ENCODE data around the gene CCDC192.

The CCDC192 gene

DNA sequence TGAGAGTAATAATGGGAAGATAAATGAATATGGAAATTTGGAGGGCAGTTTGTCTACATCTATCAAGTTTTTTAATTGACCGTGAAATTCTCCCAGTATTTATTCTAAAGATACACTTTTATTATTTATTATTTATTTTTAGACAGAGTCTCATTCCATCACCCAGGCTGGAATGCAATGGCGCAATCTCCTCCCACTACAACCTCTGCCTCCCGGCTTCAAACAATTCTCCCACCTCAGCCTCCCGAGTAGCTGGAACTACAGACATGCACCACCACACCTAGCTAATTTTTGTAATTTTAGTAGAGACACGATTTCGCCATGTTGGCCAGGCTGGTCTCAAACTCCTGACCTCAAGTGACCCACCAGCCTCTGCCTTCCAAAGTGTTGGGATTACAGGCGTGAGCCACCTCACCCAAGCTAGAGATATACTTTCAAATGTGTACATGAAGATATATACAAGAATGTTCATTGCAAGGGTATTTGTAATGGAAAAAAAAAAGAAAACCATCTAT, 282.7 kb downstream of the CCDC192 start:
- no peak for DNase-seq (ENCODE audit: low spot score)

DNA sequence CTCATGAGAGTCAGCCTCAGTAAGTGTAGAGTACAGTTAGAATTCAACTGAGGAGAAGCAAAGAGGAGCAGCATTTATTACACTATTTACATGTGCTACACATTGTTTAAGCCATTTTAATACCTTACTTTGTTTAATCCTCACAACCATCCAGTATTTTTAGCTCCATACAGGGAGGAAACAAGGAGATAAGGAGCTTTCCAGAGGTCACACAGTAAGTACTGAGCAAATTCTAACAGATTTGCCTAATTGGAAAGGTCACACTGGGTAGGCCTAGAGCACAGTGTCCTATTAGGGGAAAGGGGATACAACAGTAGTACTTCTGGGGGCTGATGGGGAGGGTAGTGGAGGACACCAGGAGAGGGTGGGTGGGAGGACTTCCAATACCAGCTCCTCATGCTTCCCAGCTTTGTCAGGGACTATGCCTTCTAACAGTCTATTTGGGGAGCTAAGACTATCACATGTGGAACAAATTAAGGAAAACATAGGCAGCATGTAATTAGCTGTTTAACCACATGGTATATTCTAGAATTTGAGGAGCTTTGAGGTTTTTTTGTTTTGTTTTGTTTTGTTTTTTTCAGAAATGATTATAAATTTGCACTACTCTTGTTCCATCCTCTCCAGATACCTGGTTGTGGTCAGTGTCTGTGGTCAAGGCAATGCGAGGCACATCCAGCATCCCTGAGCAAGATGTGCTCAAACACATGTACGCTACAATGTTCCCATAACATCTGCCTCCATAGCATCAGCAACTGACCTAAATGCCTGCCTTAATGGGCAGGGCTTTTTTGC, 284.4 kb downstream of the CCDC192 start:
- no peak for DNase-seq (ENCODE audit: low spot score)

- no peak for DNase-seq (ENCODE audit: low spot score)
Observed at GRCh38 chr5:127988146-127988760, 285.1 kb downstream of the CCDC192 start.

All from CD4-positive, alpha-beta T cell treated with Interleukin-2 at 100 ng/mL for 4 hours (primary cell).